OCI-M1 (cell line): ENCODE measurements around the gene TBX22.
"Not testable (repeated sequence)": the region's sequence is repeated elsewhere in the genome, so short reads cannot be mapped to it uniquely, and the experiment has no call there.

Experiments
- DNase-seq: peaks from one replicate; lab custom pipeline; 2025; lab: John Stamatoyannopoulos, UW

The TBX22 gene, protein sequence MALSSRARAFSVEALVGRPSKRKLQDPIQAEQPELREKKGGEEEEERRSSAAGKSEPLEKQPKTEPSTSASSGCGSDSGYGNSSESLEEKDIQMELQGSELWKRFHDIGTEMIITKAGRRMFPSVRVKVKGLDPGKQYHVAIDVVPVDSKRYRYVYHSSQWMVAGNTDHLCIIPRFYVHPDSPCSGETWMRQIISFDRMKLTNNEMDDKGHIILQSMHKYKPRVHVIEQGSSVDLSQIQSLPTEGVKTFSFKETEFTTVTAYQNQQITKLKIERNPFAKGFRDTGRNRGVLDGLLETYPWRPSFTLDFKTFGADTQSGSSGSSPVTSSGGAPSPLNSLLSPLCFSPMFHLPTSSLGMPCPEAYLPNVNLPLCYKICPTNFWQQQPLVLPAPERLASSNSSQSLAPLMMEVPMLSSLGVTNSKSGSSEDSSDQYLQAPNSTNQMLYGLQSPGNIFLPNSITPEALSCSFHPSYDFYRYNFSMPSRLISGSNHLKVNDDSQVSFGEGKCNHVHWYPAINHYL

DNA sequence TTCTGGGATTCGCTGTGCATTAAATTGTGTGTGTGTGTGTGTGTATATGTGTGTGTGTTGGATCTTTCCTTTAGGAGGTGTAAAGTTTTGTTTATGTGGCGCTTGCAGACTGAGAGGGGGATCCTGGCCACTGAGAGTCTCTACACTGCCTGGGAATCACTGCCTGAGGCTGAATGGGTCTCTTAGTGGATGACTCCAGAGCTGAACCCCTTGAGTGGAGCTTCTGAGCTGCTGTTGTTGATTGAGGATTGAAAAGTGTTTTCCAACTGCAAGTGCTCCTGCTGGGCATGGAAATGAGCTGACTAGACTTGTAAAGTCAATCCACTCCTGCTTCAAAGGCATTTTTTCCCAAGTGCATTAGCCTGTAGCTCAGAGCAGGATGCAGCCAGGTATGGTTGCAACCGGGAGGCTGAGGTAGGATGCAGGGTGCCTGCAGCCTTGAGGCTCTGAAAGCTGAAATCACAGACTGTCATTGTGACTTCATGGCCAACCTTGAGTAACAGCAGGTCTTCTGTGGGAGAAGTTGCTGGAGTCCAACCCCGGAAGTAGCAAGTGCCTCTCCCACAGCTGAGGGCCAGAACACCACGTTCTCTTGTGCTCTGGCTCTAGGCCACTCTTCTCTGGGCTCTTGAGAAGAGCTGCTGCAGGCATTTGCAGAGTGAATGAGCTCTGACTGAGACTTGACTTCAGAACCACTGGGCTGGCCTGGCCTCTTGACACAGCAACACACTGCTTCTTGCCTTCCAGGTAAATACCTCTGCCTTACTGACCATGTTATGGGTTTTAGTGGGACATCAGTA lies at the start of gene TBX22:
TBX22 (plus strand) TSS at position 613 of the 800 bp plus-strand sequence. CDS start 7,517 bp downstream, outside the sequence.
- DNase-seq, result no peak

DNA sequence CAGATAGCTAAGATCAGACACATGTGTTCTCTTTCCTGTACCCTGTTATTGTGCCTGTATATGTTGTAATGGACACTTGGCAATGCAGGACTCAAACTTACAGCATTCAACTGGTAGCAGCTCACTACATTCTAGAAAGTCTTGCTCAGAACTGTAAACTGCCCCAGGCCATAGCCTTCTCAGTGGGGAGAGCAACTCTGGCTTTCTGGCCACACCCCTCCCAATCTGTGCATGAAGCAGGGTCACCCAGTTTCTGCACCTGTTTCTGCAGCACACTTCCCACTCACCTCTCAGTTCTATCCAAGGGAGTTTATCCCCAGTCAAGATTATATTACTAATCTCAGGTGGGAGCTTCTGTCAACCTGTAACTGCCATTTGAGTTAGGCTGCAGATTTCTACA lies 38.9 kb upstream of the TBX22 start:
- DNase-seq, result no peak

DNA sequence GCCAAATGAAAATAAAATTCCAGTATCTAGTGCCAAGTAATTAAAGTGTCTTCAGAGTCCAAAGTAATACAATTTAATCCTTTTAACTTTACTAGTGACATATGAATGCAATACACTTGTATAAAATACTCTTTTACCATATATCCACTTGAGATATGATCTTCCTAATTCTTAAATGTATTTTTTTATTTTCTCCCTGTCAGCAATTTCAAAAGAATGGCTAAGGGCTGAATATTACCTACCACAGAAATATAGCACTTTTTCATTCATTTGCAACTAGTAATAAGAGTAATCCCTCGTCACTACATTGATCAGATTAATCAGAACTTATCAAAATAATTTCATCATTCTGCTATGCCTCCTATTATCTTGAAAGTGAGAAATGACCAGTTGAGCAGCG lies 10.1 kb upstream of the TBX22 start:
- DNase-seq, result no peak

DNA sequence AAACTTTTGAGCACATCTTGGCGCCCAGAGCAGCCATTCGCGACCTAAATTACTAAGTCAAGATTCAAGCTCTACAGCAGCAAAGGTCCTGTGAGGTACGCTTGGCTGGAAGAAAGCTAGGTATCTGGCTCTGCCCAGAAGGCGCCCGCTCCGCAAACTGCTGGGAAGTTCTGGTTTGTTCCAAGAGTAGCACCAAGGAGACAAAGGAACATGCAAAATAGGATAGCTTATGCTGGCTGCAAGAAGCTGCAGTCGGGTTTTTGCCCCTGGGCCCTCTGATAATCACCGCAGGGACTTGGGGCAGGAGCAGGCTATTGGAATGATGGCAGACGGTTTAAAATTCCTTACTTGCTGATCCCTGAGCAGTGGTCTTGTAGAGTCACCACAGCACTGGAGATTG lies 3.0 kb upstream of the TBX22 start:
- DNase-seq, result no peak

DNA sequence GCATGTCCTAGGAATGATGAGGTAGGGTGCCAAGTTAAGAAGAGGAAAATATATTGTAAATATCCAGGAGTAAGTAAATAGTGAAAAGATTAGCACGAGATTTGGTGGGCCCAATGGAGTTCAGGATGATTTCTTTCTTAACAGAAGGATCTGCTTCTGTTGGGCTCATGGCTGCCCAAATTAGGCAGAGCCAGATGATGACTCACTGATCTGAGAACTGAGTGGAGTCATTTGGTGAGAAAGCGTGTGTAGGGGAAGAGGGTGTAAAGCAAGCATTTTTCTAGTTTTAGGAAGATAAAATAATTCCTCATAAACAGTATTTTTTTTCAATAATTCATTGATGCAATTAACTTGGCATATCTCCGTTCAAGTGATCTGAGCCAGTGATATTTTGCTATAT lies 1.6 kb downstream of the TBX22 start:
- DNase-seq, result peak; percentile 0

DNA sequence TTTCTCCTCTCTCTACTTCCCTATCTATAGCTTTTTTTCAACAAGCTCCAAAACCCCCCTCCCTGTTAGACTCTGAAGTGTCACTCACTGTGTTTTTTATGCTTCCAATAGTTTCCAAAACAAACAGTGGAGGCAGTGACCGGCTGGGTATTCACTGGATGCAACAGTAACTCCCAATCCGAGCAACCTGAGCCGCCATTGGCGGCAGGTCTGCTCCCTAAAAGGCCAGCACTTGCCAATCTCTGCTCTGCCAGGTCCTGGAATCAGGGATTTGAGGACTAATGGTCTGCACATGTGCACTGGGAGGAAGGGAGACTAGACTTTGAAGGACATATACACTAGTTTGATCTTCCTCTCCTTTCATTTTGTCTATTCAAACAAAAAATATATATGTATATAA lies 7.1 kb downstream of the TBX22 start:
- DNase-seq, result peak; percentile 0

DNA sequence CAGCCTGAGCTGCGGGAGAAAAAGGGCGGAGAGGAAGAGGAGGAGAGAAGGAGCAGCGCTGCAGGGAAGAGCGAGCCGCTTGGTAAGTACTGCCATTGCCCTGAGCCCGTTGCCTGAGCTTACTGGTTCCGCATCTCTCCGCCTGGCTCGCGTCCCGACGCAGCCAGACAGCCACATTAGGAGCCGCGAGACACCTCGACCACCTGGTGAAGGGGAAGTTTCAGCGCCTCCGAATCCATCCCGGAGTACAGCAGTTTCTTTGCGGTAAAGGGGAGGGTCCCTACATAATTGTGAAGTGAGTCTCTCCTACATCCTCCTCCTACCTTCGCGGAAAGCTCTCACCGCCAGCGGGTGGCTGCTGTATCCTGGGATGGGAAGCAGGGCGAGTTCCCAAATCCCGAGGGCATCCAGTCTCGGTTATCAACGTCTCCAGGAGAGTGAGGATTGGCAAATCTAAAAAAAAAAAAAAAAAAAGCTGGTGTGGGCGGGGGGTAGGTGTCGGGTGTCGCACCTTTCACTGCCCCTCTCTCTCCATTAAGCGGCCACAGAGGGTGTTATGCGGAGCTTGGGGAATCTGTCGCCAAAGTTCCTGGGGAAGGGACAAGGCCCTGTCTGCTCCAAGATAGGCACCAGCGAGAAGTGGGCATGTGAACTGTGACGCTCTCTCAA lies 7.9 kb downstream of the TBX22 start:
- peak; percentile 10 for DNase-seq

DNA sequence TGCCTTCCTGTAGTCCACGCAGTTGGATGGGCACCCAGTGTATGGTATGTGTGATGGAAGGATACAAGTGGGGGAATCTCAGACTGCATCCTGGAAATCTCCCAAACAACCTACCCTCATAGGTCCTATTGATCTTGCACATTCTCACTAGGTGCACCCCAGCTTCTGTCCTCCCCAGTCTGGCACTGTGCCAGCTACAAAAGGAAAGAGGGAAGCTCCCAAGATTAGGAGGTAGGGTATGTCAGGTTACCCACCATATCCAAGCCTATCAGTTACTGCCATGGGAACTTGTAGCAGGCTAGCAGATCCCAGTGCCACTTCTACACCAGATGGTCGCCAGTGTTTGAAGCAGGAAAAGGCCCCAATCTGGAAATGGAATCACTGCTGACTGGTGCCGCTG lies 11.6 kb downstream of the TBX22 start:
- no peak for DNase-seq

DNA sequence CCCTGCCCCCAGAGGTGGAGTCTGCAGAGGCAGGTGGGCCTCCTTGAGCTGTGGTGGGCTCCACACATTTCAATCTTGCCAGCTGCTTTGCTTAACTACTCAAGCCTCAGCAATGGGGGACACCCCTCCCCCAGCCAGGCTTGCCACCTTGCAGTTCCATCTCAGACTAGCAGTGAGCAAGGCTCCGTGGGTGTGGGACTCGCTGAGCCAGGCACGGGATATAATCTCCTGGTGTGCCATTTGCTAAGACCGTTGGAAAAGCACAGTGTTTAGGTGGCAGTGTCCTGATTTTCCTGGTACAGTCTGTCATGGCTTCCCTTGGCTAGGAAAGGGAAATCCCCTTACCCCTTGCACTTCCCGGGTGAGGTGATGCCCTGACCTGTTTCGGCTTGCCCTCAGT lies 51.6 kb downstream of the TBX22 start:
- DNase-seq, result not testable (repeated sequence)

DNA sequence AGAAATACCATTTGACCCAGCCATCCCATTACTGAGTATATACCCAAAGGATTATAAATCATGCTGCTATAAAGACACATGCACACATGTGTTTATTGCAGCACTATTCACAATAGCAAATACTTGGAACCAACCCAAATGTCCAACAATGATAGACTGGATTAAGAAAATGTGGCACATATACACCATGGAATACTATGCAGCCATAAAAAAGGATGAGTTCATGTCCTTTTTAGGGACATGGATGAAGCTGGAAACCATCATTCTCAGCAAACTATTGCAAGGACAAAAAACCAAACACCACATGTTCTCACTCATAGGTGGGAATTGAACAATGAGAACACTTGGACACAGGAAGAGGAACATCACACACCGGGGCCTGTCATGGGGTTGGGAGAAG lies 61.1 kb downstream of the TBX22 start:
- DNase-seq, result not testable (repeated sequence)
